Nephron (organoid): ENCODE data around the gene ZNF22.

Source experiments
- H3K27ac Mint-ChIP-seq, 3 experiments: 2 replicates each; pipeline ENCODE4 v1.8.0; 2020; ENCODE audit warnings: mixed read lengths in 3 of 3, mild to moderate bottlenecking in 2 of 3, moderate library complexity in 1 of 3
- H3K27me3 Mint-ChIP-seq: 2 replicates; pipeline ENCODE4 v1.8.0; 2021; ENCODE audit warnings: low read depth, mild to moderate bottlenecking, moderate library complexity, mixed read lengths
- H3K36me3 Mint-ChIP-seq: 2 replicates; pipeline ENCODE4 v1.8.0; 2020; ENCODE audit warnings: low read depth, mixed read lengths
- H3K4me1 Mint-ChIP-seq: 2 replicates; pipeline ENCODE4 v1.8.0; 2020; ENCODE audit warnings: mixed read lengths
- H3K4me3 Mint-ChIP-seq, 3 experiments: 2 replicates each; pipeline ENCODE4 v1.8.0; 2020; ENCODE audit warnings: mild to moderate bottlenecking in 3 of 3, mixed read lengths in 3 of 3, moderate library complexity in 2 of 3
- H3K9me3 Mint-ChIP-seq: 2 replicates; pipeline ENCODE4 v1.8.0; 2020; ENCODE audit warnings: mixed read lengths
- CTCF ChIP-seq, 3 experiments: fragments of 200-600 bp; sonication (generic); IDR thresholded peaks; one replicate each; pipeline ENCODE4 v1.5.0; 2021; ENCODE audit warnings: antibody characterized with exemption in 3 of 3; ENCODE audit not compliant: unreplicated experiment in 3 of 3

The ZNF22 gene

DNA sequence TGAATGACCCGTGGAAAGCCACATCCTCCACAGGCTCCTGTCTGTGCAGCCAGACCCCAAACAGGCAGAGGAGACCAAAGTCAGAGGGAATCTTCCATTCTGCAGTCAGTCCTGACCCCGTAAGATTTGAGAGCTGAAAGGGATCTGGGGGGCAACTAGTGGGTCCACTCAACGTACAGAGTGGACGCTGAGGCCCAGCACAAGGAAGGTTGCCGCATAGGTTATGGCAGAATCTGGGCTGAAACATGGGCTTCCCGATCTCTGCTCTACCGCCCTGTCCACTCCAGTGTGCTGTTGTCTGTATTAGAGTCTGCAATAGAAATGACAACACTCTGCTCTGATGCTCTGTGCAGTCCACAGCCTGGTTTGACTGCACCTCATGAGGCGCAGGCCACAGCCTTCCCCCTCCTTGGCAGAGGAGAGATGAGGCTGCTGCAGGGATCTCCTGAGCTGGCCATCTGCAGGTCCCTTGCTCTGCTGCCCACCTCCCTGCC lies 7.9 kb upstream of the ZNF22 start:
- Mint-ChIP-seq H3K36me3 (peaks cover 16% of the 10 kb centered on the region), H3K4me1 (peaks cover 61% of the 10 kb centered on the region), H3K9me3 (no peaks in the 10 kb centered on the region), H3K27me3 (no peaks in the 10 kb centered on the region), H3K4me3 (no peak overlapping the region), H3K27ac (no peak overlapping the region)
- no peak for TF ChIP-seq CTCF (IDR thresholded peaks at IDR 0.05; ENCODE audit: unreplicated experiment in 3 of 3)

DNA sequence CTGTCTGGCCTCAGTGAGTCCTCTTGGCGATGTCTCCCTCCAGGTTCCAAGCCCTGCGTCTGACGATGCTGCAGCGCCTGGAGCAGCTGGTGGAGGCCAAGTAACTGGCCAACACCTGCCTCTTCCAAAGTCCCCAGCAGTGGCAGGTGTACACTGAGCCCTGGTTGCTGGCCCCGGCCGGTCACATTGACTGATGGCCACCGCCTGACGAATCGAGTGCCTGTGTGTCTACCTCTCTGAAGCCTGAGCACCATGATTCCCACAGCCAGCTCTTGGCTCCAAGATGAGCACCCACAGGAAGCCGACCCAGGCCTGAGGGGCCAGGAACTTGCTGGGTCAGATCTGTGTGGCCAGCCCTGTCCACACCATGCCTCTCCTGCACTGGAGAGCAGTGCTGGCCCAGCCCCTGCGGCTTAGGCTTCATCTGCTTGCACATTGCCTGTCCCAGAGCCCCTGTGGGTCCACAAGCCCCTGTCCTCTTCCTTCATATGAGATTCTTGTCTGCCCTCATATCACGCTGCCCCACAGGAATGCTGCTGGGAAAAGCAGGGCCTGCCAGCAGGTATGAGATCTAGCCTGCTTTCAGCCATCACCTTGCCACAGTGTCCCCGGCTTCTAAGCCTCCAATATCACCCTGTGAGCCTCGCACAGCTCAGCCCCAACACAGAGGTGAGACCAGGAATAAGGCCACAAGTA lies 7.3 kb upstream of the ZNF22 start:
- H3K36me3 Mint-ChIP-seq = peaks cover 14% of the 10 kb centered on the region
- peaks cover 60% of the 10 kb centered on the region for H3K4me1 Mint-ChIP-seq
- no peaks in the 10 kb centered on the region for H3K27me3 Mint-ChIP-seq
- peak overlapping the region in 2 of 3 experiments; percentile 54 to 57 for H3K27ac Mint-ChIP-seq
- no peaks in the 10 kb centered on the region for H3K9me3 Mint-ChIP-seq
- H3K4me3 Mint-ChIP-seq = no peak overlapping the region
- no peak for TF ChIP-seq CTCF (IDR thresholded peaks at IDR 0.05; ENCODE audit: unreplicated experiment in 3 of 3)

DNA sequence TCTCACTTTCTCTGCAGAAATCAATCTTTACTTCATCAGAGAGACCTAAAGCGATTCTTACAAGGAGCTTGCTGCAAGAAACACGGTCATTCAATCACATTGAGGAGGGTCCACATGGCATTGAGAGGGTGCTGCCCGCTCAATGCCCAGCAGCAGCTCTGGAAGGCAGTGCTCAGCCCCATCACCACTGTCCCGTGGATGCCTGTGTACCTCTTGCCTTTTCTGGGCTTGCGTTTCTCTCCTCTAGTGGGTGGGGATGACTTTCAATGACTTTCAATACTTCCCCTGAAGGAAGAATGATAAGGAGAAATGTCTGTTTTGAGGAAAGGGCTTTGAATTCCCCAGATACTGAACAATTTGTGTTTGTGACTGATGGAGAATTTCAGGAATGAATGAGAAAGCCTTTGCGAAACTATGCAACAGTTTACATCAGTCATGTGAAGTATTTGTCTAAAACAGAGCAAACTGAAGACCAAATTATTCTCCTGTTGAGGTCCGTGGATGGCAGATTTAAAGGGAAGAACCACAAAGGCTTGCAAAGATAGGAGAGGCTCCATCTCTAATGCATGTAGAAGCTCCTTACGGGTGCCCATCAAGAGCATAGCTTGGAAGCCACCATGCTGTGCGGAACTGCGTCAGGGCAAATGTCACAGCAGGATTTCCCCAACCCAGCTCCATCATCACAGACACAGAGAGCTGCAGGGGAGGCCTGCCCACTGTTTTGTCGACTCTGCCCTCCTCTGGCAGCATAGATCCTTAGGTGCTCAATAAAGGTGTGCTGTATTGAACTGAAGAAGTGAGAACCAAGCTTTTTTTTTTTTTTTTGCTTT lies 6.6 kb upstream of the ZNF22 start:
- H3K27ac Mint-ChIP-seq = peak overlapping the region; percentile 37 to 57 (median 54)
- peaks cover 59% of the 10 kb centered on the region for H3K4me1 Mint-ChIP-seq
- no peak overlapping the region for H3K4me3 Mint-ChIP-seq
- no peaks in the 10 kb centered on the region for H3K9me3 Mint-ChIP-seq
- peaks cover 10% of the 10 kb centered on the region for H3K36me3 Mint-ChIP-seq
- no peaks in the 10 kb centered on the region for H3K27me3 Mint-ChIP-seq
- no peak for TF ChIP-seq CTCF (IDR thresholded peaks at IDR 0.05; ENCODE audit: unreplicated experiment in 3 of 3)

DNA sequence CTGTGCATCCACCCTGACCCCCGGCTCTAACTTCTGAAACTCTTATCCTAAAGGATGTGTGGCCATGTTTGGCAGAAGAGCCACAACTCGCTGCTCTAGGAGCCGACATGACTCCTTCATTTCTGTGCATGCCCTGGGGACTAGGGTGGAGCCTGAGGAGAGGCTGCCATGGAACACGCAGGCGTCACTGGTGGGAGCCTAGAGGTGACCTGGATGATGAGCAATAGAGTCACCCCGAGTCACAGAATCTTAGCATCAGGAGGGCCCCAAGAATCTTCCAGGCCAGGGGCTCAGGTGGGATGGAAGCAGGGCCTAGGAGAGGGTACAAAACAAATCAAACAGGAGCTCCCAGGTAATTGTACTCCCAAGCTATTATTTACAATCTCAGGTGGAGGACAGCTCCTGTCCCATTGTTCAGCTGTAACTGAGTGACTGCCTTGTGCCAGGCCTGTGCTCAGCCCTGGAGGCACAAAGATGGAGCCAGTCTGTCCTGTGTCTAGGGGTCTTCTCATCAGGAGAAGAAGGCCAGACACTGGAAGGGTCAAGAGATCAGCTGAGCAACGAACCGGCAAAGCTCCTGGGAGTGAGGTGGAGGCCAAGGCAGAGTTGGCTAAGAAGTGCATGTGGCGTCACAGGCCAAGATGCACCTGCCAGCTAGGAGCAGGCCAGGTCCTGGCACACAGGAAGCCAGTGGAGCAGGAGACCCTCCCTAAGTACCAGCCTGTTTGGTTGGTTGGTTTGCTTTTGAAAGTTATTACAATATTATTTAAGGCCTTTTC lies 5.8 kb upstream of the ZNF22 start:
- Mint-ChIP-seq H3K4me1 (peaks cover 59% of the 10 kb centered on the region), H3K36me3 (peaks cover 10% of the 10 kb centered on the region), H3K27ac (peak overlapping the region in 2 of 3 experiments; percentile 43 to 89)

DNA sequence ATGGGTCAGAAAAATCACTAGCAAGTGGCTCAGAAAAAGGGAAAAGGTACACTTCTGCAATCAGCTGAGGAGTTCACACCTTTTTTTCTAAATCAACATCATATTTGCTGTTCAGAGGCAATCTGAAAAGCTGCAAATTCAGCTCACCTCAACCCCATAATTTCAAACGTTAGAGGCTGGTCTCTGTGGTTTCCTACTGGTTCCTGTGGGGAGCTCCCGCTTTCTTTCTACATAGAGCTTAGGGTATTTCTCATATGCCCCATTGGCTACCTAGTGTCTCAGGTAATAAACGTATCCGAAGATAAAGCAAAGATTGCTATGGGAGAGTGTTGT lies 5.2 kb upstream of the ZNF22 start:
- H3K27ac Mint-ChIP-seq = peak overlapping the region; percentile 89 to 93 (median 90)
- no peaks in the 10 kb centered on the region for H3K27me3 Mint-ChIP-seq
- H3K4me1 Mint-ChIP-seq = peaks cover 59% of the 10 kb centered on the region
- TF ChIP-seq CTCF (IDR thresholded peaks at IDR 0.05; ENCODE audit: unreplicated experiment in 3 of 3) = no peak
- H3K36me3 Mint-ChIP-seq = peaks cover 10% of the 10 kb centered on the region
- no peak overlapping the region for H3K4me3 Mint-ChIP-seq
- H3K9me3 Mint-ChIP-seq = no peaks in the 10 kb centered on the region

More for the DNA sequence above, 5.8 kb upstream of the ZNF22 start:
- TF ChIP-seq CTCF (IDR thresholded peaks at IDR 0.05; ENCODE audit: unreplicated experiment in 3 of 3) = no peak
- Mint-ChIP-seq H3K27me3 (no peaks in the 10 kb centered on the region), H3K4me3 (no peak overlapping the region), H3K9me3 (no peaks in the 10 kb centered on the region)
